CD14-positive monocyte (primary cell): Measurements from ENCODE around the gene BBS4. TPM values are rescaled to one million over a fixed set of nuclear protein-coding genes. Genes with fewer than 3 reads are reported as not detected.

ENCODE experiments used
- DNase-seq, 3 donors: peaks; one replicate each; pipeline ENCODE4 v3.0.0-alpha.2; 2011 to 2022
- H2AFZ ChIP-seq: 2 replicates; pipeline ENCODE4 v1.6.0; 2012; ENCODE audit warnings: mild to moderate bottlenecking, low read depth, low read length, inconsistent platforms; ENCODE audit not compliant: insufficient read depth, poor library complexity, severe bottlenecking
- H3K27ac ChIP-seq, 2 donors: 1 replicate in 1 of 2; 2 replicates in 1 of 2; pipeline ENCODE4 v1.5.1; 2012 to 2013; ENCODE audit warnings: low read length in 2 of 2, control low read depth in 1 of 2, inconsistent platforms in 1 of 2, low read depth in 1 of 2, mild to moderate bottlenecking in 1 of 2
- H3K27me3 ChIP-seq, 2 donors: one replicate each; pipeline versions ENCODE4 v1.6.0 to v1.6.1; 2011 to 2013; ENCODE audit warnings: low read length in 2 of 2; ENCODE audit not compliant: control insufficient read depth in 2 of 2, insufficient read depth in 2 of 2
- H3K36me3 ChIP-seq, 2 donors: replicated peaks in 1 of 2; 1 replicate in 1 of 2; 2 replicates in 1 of 2; pipeline versions ENCODE4 v1.5.1 to v1.6.1; 2012 to 2013; ENCODE audit warnings: low read length in 2 of 2, control low read depth in 1 of 2, inconsistent platforms in 1 of 2, mild to moderate bottlenecking in 1 of 2; ENCODE audit not compliant: insufficient read depth in 2 of 2, control insufficient read depth in 1 of 2
- H3K4me1 ChIP-seq, 2 donors: 1 replicate in 1 of 2; 2 replicates in 1 of 2; pipeline versions ENCODE4 v1.5.1 to v1.6.1; 2012 to 2013; ENCODE audit warnings: low read length in 2 of 2, control low read depth in 1 of 2, inconsistent platforms in 1 of 2, mild to moderate bottlenecking in 1 of 2, moderate library complexity in 1 of 2; ENCODE audit not compliant: insufficient read depth in 2 of 2, control insufficient read depth in 1 of 2
- H3K4me2 ChIP-seq: replicated peaks from 2 replicates; pipeline ENCODE3; 2012; ENCODE audit warnings: low read length, moderate library complexity, mild to moderate bottlenecking; ENCODE audit not compliant: poor library complexity, severe bottlenecking; ENCODE audit errors: extremely low read depth
- H3K4me3 ChIP-seq, 3 experiments: fragments of 200-600 bp in 1 of 3; sonication (generic) in 1 of 3; replicated peaks in 1 of 3; 1 replicate in 2 of 3; 2 replicates in 1 of 3; pipeline ENCODE4 v1.5.1; 2011 to 2013; ENCODE audit warnings: low read length in 3 of 3, mild to moderate bottlenecking in 3 of 3, control low read depth in 2 of 3, low read depth in 2 of 3, inconsistent platforms in 1 of 3, moderate library complexity in 1 of 3
- H3K79me2 ChIP-seq: 2 replicates; pipeline ENCODE4 v1.6.0; 2012; ENCODE audit warnings: mild to moderate bottlenecking, control low read depth, inconsistent platforms, low read length, moderate library complexity; ENCODE audit not compliant: insufficient read depth
- H3K9ac ChIP-seq: 2 replicates; pipeline ENCODE4 v1.6.0; 2017; ENCODE audit warnings: low read length, mild to moderate bottlenecking; ENCODE audit not compliant: insufficient read depth, poor library complexity, severe bottlenecking
- H3K9me3 ChIP-seq, 2 donors: replicated peaks in 1 of 2; 1 replicate in 1 of 2; 2 replicates in 1 of 2; pipeline versions ENCODE4 v1.5.1 to v1.6.1; 2012 to 2013; ENCODE audit warnings: low read length in 2 of 2, control low read depth in 1 of 2; ENCODE audit not compliant: control insufficient read depth in 1 of 2, insufficient read depth in 1 of 2
- H4K20me1 ChIP-seq: 2 replicates; pipeline ENCODE4 v1.6.0; 2012; ENCODE audit warnings: mild to moderate bottlenecking, low read length, control low read depth, moderate library complexity; ENCODE audit not compliant: insufficient read depth
- H3K27ac Mint-ChIP-seq, 7 donors: one replicate each; pipeline ENCODE4 v1.8.0; 2020; ENCODE audit warnings: mild to moderate bottlenecking in 7 of 7, mixed read lengths in 7 of 7, moderate library complexity in 6 of 7, inconsistent platforms in 2 of 7
- H3K27me3 Mint-ChIP-seq, 3 donors: one replicate each; pipeline ENCODE4 v1.8.0; 2021 to 2022; ENCODE audit warnings: low read depth in 3 of 3, mild to moderate bottlenecking in 3 of 3, mixed read lengths in 3 of 3, moderate library complexity in 3 of 3, inconsistent platforms in 1 of 3
- H3K36me3 Mint-ChIP-seq, 2 donors: one replicate each; pipeline ENCODE4 v1.8.0; 2020; ENCODE audit warnings: mixed read lengths in 2 of 2, inconsistent platforms in 1 of 2, mild to moderate bottlenecking in 1 of 2
- H3K4me1 Mint-ChIP-seq: one replicate; pipeline ENCODE4 v1.8.0; 2020; ENCODE audit warnings: mild to moderate bottlenecking, mixed read lengths
- H3K4me3 Mint-ChIP-seq, 2 donors: one replicate each; pipeline ENCODE4 v1.8.0; 2020; ENCODE audit warnings: mild to moderate bottlenecking in 2 of 2, mixed read lengths in 2 of 2, moderate library complexity in 1 of 2
- H3K9me3 Mint-ChIP-seq, 7 donors: one replicate each; pipeline ENCODE4 v1.8.0; 2020 to 2022; ENCODE audit warnings: mixed read lengths in 7 of 7, mild to moderate bottlenecking in 6 of 7, moderate library complexity in 6 of 7, inconsistent platforms in 2 of 7
- CTCF ChIP-seq: fragments of 200-600 bp; IDR thresholded peaks from one replicate; pipeline ENCODE4 v1.8.0; 2022; ENCODE audit warnings: antibody characterized with exemption, mild to moderate bottlenecking
- WGBS: methylation state at CpG from one replicate; pipeline ENCODE4 v1.1.5; 2013; ENCODE audit warnings: missing lambda C conversion rate; ENCODE audit not compliant: insufficient coverage; 5-methylcytosine and 5-hydroxymethylcytosine counted together
- intact Hi-C, 2 donors: fragments of 100-400 bp; cut with micrococcal nuclease; formaldehyde crosslinking; loops; one replicate each; pipeline versions ENCODE4 v1.15.0 to v1.15.1; 2023
- polyA plus RNA-seq, 3 donors: library from polyadenylated mRNA; depleted of rRNA in 1 of 3; unstranded in 2 of 3; stranded (reverse) in 1 of 3; fragments of 300-500 nt in 2 of 3; fragments of >200 nt in 1 of 3; fragmentation: Illumina TruSeq in 2 of 3; gene quantifications; 1 replicate in 2 of 3; 2 replicates in 1 of 3; pipeline ENCODE4 v1.2.3, GENCODE V29; 2012 to 2021

BBS4 gene
- polyA plus RNA-seq, 3 donors, result 4.0 to 7.6 (median 4.1) TPM

GRCh38 chr15:72785841-72786240, 99.8 kb downstream of the BBS4 start:
- Mint-ChIP-seq H3K27me3 (peaks cover 0 to 2% (median 1%) of the 10 kb centered on the region in 3 donors), H3K36me3 (peaks cover 12% of the 10 kb centered on the region in 2 donors), H3K4me3 (no peak overlapping the region), H3K9me3 (no peaks in the 10 kb centered on the region), H3K27ac (no peak overlapping the region), H3K4me1 (peaks cover 30% of the 10 kb centered on the region)
- Histone ChIP-seq H2AFZ (peak overlapping the region; percentile 14), H3K4me1 (peaks cover 27 to 31% of the 10 kb centered on the region in 2 donors), H3K27ac (no peak overlapping the region), H3K4me2 (no peak overlapping the region), H3K79me2 (peaks cover 23% of the 10 kb centered on the region), H3K4me3 (no peak overlapping the region), H3K9me3 (no peaks in the 10 kb centered on the region), H3K9ac (no peak overlapping the region), H3K27me3 (peaks cover 0 to 2% of the 10 kb centered on the region in 2 donors), H3K36me3 (peaks cover 6 to 7% of the 10 kb centered on the region in 2 donors), H4K20me1 (peaks cover 19% of the 10 kb centered on the region)
- DNase-seq, result no peak
- TF ChIP-seq CTCF, result no peak
- 67% methylated on average over 1 of the region's 2 CpGs for WGBS
- intact Hi-C loops, result loop anchor here (10.0 kb wide), 2 partner anchors 311 to 461 kb away; partner anchors contain the start of genes ARIH1 (in 2 of the 2) and CELF6 (in 1 of the 2)

- H2AFZ ChIP-seq, result no peak overlapping the region
- Mint-ChIP-seq H3K4me1 (peaks cover 26% of the 10 kb centered on the region), H3K4me3 (no peak overlapping the region), H3K36me3 (peaks cover 8% of the 10 kb centered on the region in 2 donors), H3K27ac (peak overlapping the region in 2 of 7 donors; percentile 9 to 68), H3K9me3 (no peaks in the 10 kb centered on the region), H3K27me3 (peaks cover 1 to 3% (median 2%) of the 10 kb centered on the region in 3 donors)
- peaks cover 19% of the 10 kb centered on the region for H3K79me2 ChIP-seq
- no peak overlapping the region for H3K27ac ChIP-seq
- no peaks in the 10 kb centered on the region for H3K9me3 ChIP-seq
- H3K4me2 ChIP-seq, result no peak overlapping the region
- peaks cover 15% of the 10 kb centered on the region for H4K20me1 ChIP-seq
- no peak overlapping the region for H3K4me3 ChIP-seq
- no peak for TF ChIP-seq CTCF
- no peak for DNase-seq
- 95% methylated on average over 3 of the region's 4 CpGs for WGBS
- intact Hi-C loops, result loop anchor here (10.0 kb wide), 2 partner anchors 311 to 461 kb away; partner anchors contain the start of genes ARIH1 (in 2 of the 2) and CELF6 (in 1 of the 2)
- H3K9ac ChIP-seq, result no peak overlapping the region
- H3K4me1 ChIP-seq, result peaks cover 23 to 27% of the 10 kb centered on the region in 2 donors
- H3K27me3 ChIP-seq, result peaks cover 0 to 2% of the 10 kb centered on the region in 2 donors
- peaks cover 2 to 4% of the 10 kb centered on the region in 2 donors for H3K36me3 ChIP-seq
These were observed 100.2 kb downstream of the BBS4 start for GRCh38 chr15:72786242-72786641.
